HG02763 (cell line): ENCODE measurements around the gene CTSA.
A peak's percentile ranks its signal among the peaks of the same experiment; 100 is the strongest.
"Not testable (repeated sequence)": the region's sequence is repeated elsewhere in the genome, so short reads cannot be mapped to it uniquely, and the experiment has no call there.

Experiments used
- ATAC-seq: cut with Tn5 transposase; IDR thresholded peaks from one replicate; pipeline ENCODE4 v1.9.1; 2021; ENCODE audit warnings: mild to moderate bottlenecking, moderate library complexity; ENCODE audit not compliant: unreplicated experiment

CTSA gene

GRCh38 chr20:45863543-45864470 is 27.3 kb upstream of the CTSA start:
- no peak for ATAC-seq

DNA sequence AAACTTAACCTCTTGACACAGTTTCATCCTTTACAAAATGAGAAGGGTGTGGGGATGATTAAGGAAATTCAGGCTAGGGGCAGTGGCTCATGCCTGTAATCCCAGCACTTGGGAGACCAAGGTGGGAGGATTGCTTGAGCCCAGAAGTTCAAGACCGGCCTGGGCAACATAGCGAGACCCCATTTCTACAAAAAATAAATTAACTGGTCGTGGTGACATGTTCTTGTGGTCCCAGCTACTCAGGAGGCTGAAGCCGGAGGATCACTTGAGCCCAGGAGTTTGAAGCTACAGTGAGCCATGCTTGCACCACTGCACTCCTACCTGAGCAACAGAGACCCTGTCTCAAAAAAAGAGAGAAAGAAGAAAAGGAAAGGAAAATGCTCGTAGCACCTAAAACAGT is 24.7 kb upstream of the CTSA start:
- no peak for ATAC-seq

DNA sequence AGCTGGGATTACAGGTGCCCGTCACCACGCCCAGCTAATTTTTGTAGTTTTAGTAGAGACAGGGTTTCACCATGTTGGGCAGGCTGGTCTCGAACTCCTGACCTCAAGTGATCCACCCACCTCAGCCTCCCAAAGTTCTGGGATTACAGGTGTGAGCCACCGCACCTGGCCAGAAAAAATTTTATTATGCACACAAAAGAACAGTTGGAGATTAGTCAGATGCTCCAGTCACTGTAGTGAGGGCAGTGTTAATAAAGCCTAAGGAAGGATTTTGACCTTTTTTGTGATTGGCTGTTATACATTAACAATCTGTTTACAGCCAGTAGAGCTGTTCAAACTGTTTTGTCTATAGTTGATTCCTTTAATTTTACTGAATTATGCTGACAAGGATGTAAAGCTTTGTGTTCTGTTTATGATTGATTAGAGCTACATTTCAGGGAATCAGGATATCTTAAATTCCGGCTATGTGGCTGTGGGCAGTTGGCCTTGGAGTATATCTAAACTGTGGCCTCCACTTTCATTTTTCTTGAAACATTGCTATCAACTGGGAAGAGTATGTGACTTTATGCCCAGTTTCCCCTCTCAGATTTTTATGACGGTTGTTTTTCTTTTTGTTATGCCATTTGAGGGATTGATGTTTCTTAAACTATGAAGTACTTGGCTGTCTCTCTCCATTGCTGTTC is 23.9 kb upstream of the CTSA start:
- no peak for ATAC-seq

GRCh38 chr20:45867819-45868176 is 23.3 kb upstream of the CTSA start:
- no peak for ATAC-seq

DNA sequence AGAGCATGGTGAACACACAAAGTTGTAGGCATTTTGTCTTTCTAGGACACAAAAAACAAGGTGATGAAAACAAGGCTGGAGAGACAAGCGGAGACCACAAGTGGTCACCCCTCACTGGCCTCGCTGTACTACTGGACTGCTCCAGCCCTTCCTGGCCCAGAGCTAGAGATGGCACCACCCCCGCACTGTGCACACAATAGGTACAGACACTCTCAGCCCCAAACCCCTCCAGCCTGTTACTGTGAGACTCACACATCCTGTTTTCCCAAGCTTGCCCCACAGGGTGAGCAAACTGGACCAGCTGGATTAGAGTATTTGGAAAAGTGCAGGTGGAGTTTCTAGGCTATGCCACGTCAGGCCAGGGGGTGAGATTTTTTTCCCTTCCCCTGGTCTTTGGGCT is 18.5 kb upstream of the CTSA start:
- ATAC-seq = no peak

DNA sequence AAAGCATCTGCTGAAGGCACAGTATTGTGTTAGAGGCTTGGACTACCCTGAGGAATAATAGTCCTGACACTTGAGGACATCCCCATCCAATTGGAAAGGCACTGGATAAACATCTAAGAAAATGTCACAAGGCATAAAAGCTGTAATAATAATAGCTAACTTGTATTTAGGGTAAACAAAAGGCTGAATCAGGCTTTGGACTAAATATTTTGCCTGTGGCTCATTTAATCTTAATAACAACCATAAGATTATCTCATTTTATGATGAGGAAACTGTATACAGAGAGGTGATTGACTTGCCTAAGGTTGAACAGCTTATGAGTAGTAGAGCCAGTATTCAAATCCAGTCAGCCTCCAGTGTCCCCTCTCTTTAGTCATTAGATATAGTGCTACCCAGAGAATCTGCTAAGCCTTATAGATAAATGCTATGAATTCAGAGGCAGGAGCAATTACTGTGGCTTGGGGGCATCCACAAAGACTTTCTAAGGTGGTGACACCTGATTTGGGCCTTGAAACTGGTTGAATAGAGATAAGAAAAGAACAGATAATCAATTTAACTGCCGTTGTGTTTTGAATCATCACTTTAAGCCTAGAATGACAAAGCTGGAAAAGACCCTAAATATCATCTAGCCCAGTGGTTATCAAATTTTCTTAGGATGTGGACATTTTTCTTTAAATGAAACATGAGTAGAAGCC is 17.6 kb upstream of the CTSA start:
- ATAC-seq = no peak

GRCh38 chr20:45874104-45874481 is 17.0 kb upstream of the CTSA start:
- not testable (repeated sequence) for ATAC-seq

DNA sequence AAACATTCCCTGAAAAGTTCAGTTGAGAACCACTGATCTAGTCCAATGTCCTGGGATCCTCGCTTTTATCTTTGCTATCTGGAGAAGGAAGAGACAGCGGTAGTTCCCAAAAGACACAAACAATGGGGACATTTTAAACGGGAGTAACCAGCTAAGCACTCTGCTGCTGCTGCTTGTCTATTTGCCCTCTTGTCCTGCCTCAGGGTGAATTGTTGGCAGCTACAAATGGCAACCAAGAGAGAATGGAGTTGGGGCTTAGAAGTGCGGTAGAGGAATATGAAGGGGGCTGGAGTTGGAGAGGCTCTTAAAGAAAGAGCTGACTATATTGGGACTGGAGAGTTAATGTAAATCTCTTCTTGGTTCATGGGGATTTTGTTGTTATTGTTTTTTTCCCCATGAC is 16.6 kb upstream of the CTSA start:
- no peak for ATAC-seq

- ATAC-seq = no peak
These were observed 12.9 kb upstream of the CTSA start for GRCh38 chr20:45878076-45878761.

DNA sequence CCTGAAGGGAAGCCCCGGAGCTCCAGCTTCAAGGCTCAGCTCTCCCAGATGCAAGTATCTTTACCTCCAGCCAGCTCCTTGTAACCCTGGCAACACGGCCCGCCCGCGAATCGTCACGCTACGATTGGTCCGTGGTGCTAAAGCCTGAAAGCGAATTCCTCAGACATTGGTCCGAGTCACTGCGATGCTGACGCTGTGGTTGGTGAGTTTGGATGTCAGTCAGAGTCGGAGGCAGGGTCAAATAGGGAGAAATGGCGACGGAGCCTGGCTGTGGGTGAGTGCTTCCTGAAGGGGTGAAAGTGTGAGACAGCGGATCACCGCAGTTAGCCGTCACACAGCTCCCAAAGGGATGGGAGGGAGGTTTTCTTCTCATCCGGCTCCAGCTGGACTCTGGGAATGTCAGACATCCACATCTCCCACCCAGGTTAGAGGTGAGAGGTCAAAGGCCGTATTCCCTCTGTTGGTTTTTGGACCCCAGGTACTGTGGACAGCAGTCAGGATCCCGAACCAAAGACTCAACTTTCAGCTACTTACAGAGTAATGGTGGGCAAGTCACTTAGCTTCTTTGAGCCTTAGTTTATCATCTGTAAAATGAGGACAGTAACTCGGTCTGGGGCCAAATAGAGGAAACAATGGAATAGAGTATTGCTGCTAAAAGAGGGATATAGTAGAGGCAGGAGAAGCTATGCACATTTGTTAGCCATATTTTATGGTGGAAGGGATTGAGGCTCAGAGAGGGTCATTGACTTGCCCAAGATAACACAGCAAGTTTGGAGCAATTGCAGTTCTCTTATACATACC is 9.9 kb upstream of the CTSA start, which contains the start of gene ZSWIM1:
Gene ZSWIM1, plus strand, starts transcription at position 240 of the 801 bp plus-strand sequence. CDS start 1,366 bp downstream, outside the sequence.
- ATAC-seq = peak; percentile 95

DNA sequence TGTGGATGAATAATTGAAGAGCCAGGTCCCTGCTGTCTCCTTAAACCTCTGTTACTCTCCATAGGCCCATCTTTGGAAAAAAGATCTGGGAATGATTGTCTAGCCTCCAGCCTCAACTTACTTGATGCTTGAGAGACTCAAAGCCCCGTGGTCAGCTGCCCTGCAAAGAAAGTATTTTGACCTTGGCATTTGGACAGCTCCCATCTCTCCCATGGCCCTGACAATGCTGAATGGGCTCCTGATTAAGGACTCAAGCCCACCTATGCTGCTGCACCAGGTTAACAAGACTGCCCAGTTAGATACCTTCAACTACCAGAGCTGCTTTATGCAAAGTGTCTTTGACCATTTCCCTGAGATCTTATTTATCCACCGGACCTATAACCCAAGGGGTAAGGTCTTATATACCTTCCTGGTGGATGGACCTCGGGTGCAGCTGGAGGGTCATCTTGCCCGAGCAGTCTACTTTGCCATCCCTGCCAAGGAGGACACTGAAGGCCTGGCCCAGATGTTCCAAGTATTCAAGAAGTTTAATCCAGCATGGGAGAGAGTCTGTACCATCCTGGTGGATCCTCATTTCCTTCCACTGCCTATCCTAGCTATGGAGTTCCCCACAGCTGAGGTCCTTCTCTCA is 8.6 kb upstream of the CTSA start:
- no peak for ATAC-seq

DNA sequence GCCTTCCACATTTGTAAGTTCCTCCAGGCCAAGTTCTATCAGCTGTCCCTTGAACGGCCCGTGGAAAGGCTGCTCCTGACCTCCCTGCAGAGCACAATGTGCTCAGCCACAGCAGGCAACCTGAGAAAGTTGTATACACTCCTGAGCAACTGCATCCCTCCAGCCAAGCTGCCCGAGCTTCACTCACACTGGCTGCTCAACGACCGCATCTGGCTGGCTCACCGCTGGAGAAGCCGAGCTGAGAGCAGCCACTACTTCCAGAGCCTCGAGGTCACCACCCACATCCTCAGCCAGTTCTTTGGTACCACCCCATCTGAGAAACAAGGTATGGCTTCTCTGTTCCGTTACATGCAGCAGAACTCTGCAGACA is 8.1 kb upstream of the CTSA start:
- ATAC-seq = no peak

DNA sequence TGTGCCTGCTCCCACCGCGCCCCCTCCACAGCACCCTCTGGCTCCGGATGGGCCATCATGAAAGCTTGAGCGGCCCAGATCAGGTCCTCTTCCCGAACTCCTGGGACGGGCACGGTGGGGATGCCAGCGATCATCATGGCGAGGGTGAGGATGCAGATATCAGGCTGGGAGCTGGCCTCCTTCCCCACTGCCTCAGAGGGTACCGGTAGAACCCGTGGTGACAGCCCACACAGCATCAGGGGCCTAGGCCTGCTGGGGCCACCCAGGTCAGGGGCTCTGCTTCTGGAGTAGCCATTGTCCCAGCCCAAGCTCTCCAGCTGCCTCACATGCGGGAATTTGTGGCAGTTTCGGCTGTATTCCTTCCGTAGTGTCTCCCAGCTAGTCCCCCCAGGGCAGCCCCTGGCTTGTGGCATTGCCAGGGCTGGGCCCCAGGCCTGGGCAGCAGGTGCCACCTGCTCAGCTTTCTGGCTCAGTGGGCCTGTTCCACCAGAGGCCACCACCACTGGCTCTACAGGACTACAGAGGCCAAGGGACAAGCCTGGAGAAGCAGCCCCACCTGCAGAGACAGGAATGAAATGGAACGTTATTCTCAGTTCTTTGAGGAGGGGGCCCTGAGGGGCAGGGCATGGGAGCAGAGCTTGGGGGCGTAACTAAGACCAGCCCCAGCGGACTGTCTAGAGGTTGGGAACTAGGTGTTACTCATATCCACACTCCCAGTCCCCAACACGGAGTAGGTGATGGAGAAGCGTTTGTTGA is 4.4 kb upstream of the CTSA start:
- no peak for ATAC-seq

- no peak for ATAC-seq
These were observed 3.8 kb upstream of the CTSA start, which contains the start of gene SPATA25 for GRCh38 chr20:45887346-45887715. TSS of gene SPATA25 (minus strand) at chr20:45887622. CDS start at chr20:45887590, 32 bp downstream.

DNA sequence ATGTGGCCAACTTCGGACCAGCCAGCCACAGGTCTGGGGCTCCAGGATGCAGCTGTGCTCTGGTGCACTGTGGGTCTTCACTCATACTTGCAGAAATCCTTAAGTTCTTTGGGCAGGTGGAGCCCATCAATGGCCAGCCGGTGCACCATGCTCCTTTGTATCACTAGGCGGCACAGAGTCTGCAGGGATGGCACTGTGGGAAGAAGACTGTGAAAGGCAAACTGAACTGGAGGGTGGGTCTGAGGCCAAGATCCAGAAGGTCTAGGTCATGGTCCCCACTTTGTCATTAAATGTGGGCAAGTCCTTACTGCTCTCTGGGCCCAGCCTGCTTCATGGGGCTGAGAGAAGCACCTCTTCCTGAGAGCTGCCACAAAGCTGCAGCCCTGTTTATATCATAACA is 2.5 kb upstream of the CTSA start:
- ATAC-seq = no peak

- ATAC-seq = peak; percentile 15
These were observed 804 bp upstream of the CTSA start for GRCh38 chr20:45890077-45890984.

- no peak for ATAC-seq
These were observed 1.1 kb downstream of the CTSA start for GRCh38 chr20:45892049-45892825.
